Epithelial cell of esophagus (primary cell): Measurements from ENCODE around the gene SMAD4.
A peak's percentile ranks its signal among the peaks of the same experiment; 100 is the strongest.

Experiments
- DNase-seq: peaks from one replicate; pipeline ENCODE4 v3.0.0; 2010; ENCODE audit warnings: low read depth
- H3K4me3 ChIP-seq: 2 replicates; pipeline ENCODE4 v1.5.1; 2011; ENCODE audit warnings: mild to moderate bottlenecking, low read length, control low read depth
- TF ChIP-seq, protein P1 (sequence below): IDR thresholded peaks from 2 replicates; pipeline ENCODE4 v1.5.1; 2011; ENCODE audit warnings: low read depth, mild to moderate bottlenecking, low read length, control low read depth, inconsistent platforms; ENCODE audit not compliant: insufficient read depth; ENCODE audit errors: missing control alignments

The SMAD4 gene

DNA sequence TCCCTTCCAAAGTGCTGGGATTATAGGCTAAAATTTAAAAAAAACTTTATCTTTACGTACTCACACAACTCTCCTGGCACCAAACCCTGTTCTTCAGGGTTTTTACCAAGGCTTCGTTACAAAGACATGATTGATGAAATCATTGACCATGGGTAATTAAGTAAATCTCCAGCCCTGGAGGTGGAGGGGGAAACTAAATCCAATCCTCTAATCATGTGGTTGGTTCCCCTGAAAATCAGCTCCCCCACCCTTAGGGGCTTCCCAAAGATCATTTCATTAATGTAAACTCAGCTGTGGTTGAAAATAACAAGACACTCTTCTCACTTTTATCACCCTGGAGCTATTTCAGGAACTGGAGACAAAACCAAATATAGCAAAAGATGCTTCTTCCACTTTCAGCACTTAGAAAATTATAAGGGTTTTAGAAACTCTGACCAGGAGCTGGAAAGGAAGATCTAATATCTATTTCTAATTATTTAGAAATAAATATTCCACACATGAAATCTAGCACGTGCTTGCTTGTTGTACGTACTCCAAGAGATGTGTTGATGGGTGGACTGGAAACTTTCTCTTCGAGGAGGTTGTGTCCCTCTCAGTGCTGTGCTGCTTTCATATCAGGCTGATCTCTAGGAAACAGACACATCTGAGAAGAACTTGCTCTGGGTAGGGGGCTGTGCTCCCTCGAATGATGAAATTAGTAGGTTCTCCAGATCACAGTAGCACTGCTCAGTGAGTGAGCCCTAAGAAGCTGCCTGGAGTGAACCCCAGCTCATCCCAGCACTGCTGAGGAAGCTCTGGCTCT is 67.2 kb downstream of the SMAD4 start:
- no peak for DNase-seq
- H3K4me3 ChIP-seq: no peak overlapping the region
- TF ChIP-seq, protein P1, sequence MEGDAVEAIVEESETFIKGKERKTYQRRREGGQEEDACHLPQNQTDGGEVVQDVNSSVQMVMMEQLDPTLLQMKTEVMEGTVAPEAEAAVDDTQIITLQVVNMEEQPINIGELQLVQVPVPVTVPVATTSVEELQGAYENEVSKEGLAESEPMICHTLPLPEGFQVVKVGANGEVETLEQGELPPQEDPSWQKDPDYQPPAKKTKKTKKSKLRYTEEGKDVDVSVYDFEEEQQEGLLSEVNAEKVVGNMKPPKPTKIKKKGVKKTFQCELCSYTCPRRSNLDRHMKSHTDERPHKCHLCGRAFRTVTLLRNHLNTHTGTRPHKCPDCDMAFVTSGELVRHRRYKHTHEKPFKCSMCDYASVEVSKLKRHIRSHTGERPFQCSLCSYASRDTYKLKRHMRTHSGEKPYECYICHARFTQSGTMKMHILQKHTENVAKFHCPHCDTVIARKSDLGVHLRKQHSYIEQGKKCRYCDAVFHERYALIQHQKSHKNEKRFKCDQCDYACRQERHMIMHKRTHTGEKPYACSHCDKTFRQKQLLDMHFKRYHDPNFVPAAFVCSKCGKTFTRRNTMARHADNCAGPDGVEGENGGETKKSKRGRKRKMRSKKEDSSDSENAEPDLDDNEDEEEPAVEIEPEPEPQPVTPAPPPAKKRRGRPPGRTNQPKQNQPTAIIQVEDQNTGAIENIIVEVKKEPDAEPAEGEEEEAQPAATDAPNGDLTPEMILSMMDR: no peak

DNA sequence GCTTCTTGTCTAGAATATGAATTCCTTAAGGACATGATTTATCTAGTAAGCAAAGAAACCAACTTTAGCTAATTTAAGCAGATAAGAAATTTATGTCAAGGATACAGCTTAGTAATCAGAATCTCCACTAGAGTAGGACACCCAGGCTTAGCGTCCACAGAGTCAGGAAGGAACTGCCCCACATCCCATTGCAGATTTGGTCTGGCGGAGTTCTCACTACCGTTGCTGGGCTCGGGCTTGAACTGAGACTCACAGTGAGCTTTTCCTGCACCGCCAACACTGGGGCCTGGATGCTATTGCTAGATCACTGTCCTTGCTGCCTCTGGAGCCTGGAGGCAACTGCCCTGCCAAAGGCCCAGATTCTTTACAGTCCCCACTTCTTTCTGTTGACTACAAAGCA is 68.1 kb downstream of the SMAD4 start:
- TF ChIP-seq, protein P1: no peak
- no peak for DNase-seq
- H3K4me3 ChIP-seq: no peak overlapping the region

DNA sequence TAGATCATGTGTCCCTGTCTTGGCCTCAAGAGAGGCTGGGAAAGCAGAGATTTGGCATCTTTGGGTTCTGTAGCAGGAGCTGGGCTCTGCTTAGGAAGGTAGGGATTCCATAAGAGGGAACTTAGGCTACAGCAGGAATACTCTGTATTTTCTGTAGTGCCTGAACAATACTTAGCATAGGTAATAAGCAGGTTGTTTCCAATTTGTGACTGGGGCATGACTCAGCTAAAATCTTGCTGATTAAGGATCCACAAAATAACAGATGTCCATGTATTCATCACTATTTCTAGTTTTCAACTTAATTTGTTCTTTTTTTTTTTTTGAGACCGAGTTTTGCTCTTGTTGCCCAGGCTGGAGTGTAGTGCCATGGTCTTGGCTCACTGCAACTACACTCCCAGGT is 68.5 kb downstream of the SMAD4 start:
- no peak overlapping the region for H3K4me3 ChIP-seq
- DNase-seq: no peak

DNA sequence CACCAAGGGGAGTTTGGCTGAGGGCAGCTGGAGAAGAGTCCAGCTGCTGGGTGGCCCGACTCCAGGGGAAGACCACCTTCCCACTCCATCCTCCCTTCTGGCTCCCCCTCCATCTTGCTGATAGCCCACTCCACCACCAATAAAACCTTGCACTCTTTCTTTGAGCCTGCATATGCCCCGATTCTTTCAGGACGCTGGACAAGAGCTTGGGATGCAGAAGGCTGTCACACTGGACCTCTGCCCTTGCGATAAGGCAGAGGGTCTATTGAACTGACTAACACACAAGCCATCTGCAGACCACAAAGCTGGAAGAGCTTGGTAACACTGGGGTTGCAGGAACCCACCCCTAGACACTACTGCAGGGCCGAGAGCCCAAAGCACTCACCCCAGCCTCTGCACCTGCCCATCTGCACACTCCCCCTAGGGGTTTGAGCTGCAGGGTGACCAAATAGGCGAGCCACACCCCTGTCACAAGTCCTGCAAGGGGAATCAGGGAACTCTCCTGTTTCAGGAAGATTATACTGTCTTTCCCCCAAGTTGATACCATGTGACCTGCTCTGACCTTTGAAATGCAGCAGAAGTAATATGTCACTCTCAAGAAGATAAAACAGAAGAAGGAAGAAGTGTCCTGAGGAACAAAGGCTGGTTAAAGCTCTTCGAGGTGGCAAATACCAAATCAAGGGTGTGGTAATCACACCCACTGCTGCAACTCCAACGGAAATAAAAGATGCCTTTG is 70.5 kb downstream of the SMAD4 start:
- no peak for DNase-seq
- no peak overlapping the region for H3K4me3 ChIP-seq
- TF ChIP-seq, protein P1: no peak

More for the DNA sequence above, 68.5 kb downstream of the SMAD4 start:
- TF ChIP-seq, protein P1: no peak

DNA sequence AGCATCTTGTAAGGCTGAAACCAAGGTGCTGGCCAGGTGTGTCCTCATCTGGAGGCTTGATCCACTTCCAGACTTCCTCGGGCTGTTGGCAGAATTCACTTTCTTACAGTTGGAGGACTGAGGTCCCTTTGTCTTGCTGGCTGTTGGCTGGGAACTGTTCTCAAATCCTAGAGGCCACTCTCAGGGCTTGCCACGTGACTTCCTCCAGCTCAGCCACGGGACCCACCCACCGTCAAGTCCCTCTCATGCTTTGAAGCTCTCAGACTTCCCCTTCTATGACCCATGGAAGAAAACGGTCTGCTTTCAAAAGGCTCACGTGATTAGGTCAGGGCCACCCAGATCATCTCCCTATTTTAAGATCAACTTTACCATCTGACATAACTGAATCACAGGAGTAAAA is 77.1 kb downstream of the SMAD4 start:
- H3K4me3 ChIP-seq: no peak overlapping the region
- TF ChIP-seq, protein P1: no peak
- no peak for DNase-seq

DNA sequence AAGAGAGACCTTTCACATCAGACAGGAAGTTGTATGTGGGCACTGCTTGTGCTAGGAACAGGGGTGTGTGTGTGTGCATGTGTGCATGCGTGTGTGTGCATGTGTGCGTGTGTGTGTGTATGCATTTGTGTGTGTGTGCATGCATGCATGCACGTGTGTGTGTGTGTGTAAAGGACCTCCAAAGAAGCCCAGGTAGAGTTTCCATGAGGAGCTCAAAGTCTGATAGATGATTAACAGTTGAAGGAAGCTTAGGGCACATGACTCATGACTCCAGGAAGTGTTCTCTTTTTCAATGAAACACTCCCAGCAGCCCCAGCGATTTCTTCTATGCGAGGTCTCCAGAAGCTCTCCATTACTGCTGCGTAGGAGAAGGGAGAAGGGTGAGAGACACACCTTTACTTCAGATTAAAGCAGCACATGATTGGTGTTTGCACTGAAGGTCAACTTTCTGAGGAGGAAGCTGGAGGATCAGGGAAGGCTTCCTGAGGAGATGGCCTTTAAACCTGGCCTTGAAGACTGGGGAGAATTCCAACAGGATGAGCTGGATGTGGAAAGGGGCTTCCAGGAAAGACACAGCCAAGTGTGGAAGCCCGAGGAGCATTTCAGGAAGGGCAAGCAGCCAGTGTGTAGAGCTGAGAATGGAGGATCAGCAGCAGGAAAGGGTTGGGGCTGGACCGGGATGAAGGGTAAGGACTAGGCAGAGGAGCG is 77.7 kb downstream of the SMAD4 start:
- H3K4me3 ChIP-seq: no peak overlapping the region
- TF ChIP-seq, protein P1: no peak
- peak; percentile 54 for DNase-seq
